ENCODE data around the gene GAGE13. TPM values are rescaled to one million over a fixed set of nuclear protein-coding genes. Genes with fewer than 3 reads are reported as not detected.
"Not testable (repeated sequence)": the region's sequence is repeated elsewhere in the genome, so short reads cannot be mapped to it uniquely, and the experiment has no call there.

The GAGE13 gene
- total RNA-seq, 1 donor, result not detected

DNA sequence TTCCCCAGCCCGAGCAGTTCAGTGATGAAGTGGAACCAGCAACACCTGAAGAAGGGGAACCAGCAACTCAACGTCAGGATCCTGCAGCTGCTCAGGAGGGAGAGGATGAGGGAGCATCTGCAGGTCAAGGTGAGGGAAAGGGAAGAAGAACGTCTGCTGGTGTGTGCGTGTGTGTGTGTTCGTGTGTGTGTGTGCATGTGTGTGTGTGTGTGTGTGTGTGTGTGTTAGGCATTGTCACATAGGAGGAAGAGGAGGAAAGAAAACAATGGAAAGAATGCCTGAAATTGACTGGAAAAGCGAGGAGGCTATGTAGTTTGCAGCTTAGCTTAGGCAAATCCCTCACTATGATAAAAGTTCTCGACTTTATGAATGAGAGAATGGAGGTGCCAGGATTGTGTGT, 7.6 kb upstream of the GAGE13 start:
- not testable (repeated sequence) for DNase-seq (ENCODE audit: low read depth in 2 of 3, low spot score in 2 of 3)

DNA sequence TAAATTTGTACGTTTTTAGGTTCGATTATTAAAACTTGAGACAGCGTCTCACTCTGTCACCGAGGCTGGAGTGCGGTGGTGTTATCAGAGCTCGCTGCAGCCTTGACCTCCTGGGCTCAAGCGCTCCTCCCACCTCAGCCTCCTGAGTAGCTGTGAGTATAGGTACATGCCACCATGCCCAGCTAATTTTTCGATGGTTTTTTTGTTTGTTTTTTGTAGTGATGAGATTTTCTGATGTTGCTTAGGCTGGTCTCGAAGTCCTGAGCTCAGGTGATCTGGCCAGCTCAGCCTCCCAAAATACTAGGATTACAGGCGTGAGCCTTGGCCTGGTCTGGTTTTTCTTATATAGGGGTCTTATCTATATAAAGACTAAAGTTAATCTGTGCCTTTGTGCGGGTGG, 961 bp upstream of the GAGE13 start:
- DNase-seq (ENCODE audit: low read depth in 2 of 3, low spot score in 2 of 3), result not testable (repeated sequence)

DNA sequence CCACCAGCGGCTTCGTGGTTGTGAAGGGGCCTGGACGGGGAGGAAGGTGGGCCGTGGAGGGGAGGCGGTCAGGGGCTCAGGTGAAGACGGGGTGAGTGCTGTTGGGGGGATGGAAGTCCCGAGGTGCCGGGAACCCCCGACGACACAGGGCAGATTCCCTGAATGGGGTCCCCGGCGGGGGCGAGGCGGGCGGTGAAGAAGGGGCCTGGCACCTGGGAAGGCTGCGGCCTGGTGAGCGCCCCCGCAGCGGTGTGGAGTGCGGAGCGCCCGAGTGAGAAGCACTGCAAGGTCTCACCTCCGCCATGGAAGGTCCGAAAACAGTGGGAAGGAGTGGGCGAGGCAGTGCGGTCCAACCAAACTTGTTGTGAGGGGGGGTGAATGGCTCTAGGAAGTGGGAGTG, 459 bp downstream of the GAGE13 start:
- DNase-seq (ENCODE audit: low read depth in 2 of 3, low spot score in 2 of 3), result not testable (repeated sequence)

DNA sequence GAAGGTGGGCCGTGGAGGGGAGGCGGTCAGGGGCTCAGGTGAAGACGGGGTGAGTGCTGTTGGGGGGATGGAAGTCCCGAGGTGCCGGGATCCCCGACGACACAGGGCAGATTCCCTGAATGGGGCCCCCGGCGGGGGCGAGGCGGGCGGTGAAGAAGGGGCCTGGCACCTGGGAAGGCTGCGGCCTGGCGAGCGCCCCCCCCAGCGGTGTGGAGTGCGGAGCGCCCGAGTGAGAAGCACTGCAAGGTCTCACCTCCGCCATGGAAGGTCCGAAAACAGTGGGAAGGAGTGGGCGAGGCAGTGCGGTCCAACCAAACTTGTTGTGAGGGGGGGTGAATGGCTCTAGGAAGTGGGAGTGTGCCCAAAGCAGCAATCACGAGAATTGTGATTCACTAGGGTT, 10.1 kb downstream of the GAGE13 start:
- not testable (repeated sequence) for DNase-seq (ENCODE audit: low read depth in 2 of 3, low spot score in 2 of 3)

DNA sequence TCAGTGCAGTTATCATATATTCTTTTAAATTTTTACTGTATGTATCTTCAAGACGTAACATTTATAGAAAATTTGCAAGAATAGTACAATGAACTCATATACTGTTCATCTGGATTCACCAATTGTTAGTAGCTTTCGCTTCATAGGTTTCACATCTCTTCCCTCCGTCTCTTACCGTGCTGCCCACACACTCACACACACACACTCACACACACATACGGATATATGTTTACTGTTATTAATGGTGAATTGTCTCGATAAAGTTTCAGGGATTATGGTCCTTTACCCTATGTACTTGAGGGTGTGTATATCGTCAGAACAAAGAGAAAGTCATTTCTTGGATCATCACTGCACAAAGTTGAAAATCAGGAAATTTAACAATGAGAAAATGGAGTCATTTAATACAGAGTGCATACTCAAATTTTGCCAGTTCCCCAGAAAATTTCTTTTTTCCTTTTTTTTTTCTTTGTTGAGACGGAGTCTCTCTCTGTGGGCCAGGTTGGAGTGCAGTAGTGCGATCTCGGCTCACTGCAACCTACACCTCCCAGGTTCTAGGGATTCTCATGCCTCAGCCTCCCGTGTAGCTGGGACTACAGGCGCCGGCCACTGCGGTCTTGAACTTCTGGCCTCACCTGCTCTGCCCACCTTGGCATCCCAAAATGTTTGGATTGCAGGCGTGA, 13.3 kb downstream of the GAGE13 start:
- not testable (repeated sequence) for DNase-seq (ENCODE audit: low read depth in 2 of 3, low spot score in 2 of 3)

DNA sequence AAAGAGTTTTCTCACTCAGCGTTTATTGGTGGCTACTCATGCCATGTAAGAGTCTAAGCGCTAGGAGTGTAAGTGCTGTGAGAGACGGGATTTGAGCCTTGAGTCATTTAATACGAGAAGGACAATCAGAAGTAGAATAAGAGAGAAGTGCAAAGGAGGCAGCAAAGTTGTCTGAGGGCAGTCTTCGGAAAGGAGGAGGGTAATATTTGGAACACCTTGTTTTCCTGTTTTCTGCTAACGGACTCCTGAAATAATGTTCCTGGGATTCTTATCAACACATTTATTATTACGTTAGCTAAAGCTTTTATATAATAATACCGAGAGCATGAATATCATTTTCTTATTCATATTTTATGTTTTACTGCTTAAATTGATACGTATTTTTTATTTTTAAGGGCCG, 14.0 kb downstream of the GAGE13 start:
- not testable (repeated sequence) for DNase-seq (ENCODE audit: low read depth in 2 of 3, low spot score in 2 of 3)

DNA sequence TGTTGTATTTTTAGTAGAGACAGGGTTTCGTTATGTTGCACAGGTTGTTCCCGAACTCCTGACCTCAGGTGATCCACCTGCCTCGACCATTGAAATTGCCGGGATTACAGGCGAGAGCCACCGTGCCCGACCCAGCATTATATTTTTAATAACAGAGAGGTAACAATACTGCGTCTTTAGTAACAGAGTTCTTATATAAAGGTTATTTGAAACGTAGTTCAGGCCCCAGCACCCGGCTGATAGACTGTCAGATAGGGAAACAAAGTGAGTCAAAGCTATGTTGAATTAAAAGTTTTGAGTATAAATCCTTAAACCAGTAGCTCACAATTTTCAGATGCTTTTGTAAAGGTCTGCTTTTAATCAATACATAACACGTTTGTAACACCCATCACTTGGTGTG, 14.8 kb downstream of the GAGE13 start:
- DNase-seq (ENCODE audit: low read depth in 2 of 3, low spot score in 2 of 3), result not testable (repeated sequence)

Other genes with a start within 250 kb of the GAGE13 start
- 15.6 TPM for gene GPKOW, start 207.8 kb upstream of the GAGE13 start, total RNA-seq
- gene MAGIX, start 168.8 kb upstream of the GAGE13 start, total RNA-seq, result 3.5 TPM
- gene PLP2, start 159.7 kb upstream of the GAGE13 start, total RNA-seq, result 45.5 TPM
- 19.9 TPM for gene PRICKLE3, start 145.2 kb upstream of the GAGE13 start, total RNA-seq
- 2.4 TPM for gene SYP, start 131.4 kb upstream of the GAGE13 start, total RNA-seq
- 1.3 TPM for gene CACNA1F, start 98.2 kb upstream of the GAGE13 start, total RNA-seq
- gene CCDC22, start 96.1 kb upstream of the GAGE13 start, total RNA-seq, result 17.8 TPM
- under 0.01 TPM for gene FOXP3, start 66.9 kb upstream of the GAGE13 start, total RNA-seq
- gene PPP1R3F, start 61.8 kb upstream of the GAGE13 start, total RNA-seq, result 5.9 TPM
- not detected for gene GAGE10, start 27.9 kb upstream of the GAGE13 start, total RNA-seq
- not detected for gene GAGE12J, start 9.5 kb upstream of the GAGE13 start, total RNA-seq
- not detected for gene GAGE12C, start 200.6 kb downstream of the GAGE13 start, total RNA-seq
- not detected for gene GAGE12D, start 210.2 kb downstream of the GAGE13 start, total RNA-seq
- not detected for gene GAGE12E, start 219.7 kb downstream of the GAGE13 start, total RNA-seq
- gene GAGE12F, start 229.3 kb downstream of the GAGE13 start, total RNA-seq, result not detected
- not detected for gene GAGE12G, start 238.8 kb downstream of the GAGE13 start, total RNA-seq
- not detected for gene GAGE12H, start 248.4 kb downstream of the GAGE13 start, total RNA-seq

Data from hematopoietic multipotent progenitor cell (in vitro differentiated cells).